ENCODE data around the gene IRAG1. TPM values are rescaled to one million over a fixed set of nuclear protein-coding genes. Genes with fewer than 3 reads are reported as not detected.

The IRAG1 gene
- 10 to 100 TPM in 1 of 2 donors, 1 to 10 TPM in 1; 3.5 to 18.7 TPM for total RNA-seq

DNA sequence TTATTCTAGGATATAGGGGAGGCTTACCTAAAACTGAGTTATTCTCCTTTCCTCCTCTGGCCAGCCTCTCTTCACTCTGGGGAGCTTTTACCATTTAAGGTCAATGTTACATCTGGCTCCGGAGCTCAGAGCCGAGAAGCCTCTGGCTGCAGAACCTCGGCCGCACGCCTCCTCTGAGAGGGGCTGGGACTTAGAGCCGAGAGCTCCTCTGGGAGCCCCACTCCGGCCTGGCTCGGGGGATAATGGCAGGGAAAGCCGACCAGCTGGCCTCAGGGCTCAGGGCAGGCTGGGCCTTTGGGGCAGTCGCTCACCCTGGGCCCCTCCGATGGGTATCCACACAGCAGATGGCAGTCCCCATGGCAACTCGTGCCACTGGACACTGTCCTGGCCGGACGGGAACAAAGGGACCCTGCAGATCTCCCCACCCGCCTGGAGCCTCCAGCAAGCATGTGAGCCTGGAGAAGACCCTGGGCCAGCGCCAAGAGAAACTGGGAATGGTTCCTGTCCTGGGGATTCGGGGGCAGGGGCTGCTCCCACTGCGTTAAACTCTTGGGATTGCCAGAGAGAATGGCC, at the start of gene IRAG1:
Gene IRAG1, minus strand, starts transcription at position 247 of the 573 bp plus-strand sequence. Its CDS starts 153 bp downstream, at position 94.
- Histone ChIP-seq H3K4me3 (peak within 1 kb of the TSS; percentile 22), H3K27me3 (no peaks in the 10 kb centered on the region), H3K27ac (peak within 1 kb of the TSS; percentile 45), H3K9me3 (no peaks in the 10 kb centered on the region), H3K36me3 (no peaks in the 10 kb centered on the region), H3K4me1 (no peaks in the 10 kb centered on the region), H3K9ac (ENCODE audit: low read depth in 2 of 2, low read length in 2 of 2) (peak within 1 kb of the TSS; percentile 46 to 52)
- TF ChIP-seq CTCF (IDR thresholded peaks at IDR 0.05) = no peak
- peak; percentile 38 for DNase-seq
- intact Hi-C loops (cut with DNase I) = no loop called here

GRCh38 chr11:10742460-10743208, 49.1 kb upstream of the IRAG1 start:
- DNase-seq = peak; percentile 38
- Histone ChIP-seq H3K27ac (no peak overlapping the region), H3K9ac (ENCODE audit: low read depth in 2 of 2, low read length in 2 of 2) (no peak overlapping the region)

DNA sequence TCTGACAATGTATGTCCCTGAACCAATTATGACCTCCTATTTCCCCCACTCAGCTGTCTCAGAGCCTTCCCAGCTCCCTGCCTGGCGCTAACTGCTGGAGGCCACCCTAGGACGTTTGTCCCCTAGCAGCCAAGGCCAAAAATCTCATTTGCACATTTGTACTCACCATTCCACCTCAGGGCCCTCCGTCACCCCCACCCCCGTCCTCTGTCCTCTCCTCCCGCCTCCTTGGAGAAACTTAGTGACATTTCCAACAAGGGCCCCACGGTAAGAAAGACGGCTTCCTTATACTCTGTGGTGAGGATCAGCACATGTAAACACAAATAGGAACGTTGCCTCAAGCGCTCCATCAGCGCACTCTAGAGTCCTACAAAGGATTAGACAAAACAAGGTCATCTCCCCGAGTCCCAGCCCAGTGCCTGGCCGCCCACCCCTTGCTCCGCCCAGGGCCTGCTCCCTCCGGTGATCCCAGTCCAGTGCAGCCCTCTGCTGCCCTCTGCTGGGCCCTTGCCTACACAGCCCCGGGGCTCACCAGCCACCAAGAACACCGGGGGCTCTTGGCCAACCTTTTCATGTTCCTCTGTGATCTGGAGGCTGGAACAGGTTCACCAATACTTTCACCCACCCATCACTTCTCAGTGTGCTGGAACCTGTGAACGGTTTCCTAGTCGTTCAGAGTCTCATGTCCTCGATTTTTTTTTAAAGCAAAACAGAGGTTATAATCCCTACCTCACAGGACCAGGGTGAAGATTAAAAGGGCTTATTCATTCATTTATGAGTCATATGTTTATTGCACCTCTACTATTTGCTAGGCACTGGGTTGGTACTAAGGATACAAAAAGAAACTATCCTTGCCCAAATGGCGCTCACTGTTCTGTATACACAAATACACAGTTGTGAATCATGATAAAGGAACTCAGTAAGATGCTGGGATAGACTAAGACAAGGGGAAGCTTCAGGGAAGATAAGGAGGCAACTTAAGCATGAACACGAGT, 42.2 kb upstream of the IRAG1 start:
- no peaks in the 10 kb centered on the region for H3K36me3 ChIP-seq
- peak overlapping the region in 1 of 2 donors; percentile 61 for H3K9ac ChIP-seq (ENCODE audit: low read depth in 2 of 2, low read length in 2 of 2)
- H3K27me3 ChIP-seq = no peaks in the 10 kb centered on the region
- DNase-seq = peak; percentile 92
- no peaks in the 10 kb centered on the region for H3K9me3 ChIP-seq
- TF ChIP-seq CTCF (IDR thresholded peaks at IDR 0.05) = peak; percentile 99
- no peaks in the 10 kb centered on the region for H3K4me1 ChIP-seq
- intact Hi-C loops (cut with DNase I) = loop anchor here (2.0 to 10.0 kb wide), 3 partner anchors 77 to 329 kb away; no protein-coding TSS in a partner anchor
- no peak overlapping the region for H3K27ac ChIP-seq
- H3K4me3 ChIP-seq = no peak overlapping the region

More at GRCh38 chr11:10742460-10743208, 49.1 kb upstream of the IRAG1 start:
- Histone ChIP-seq H3K4me1 (no peaks in the 10 kb centered on the region), H3K36me3 (no peaks in the 10 kb centered on the region), H3K4me3 (no peak overlapping the region), H3K27me3 (no peaks in the 10 kb centered on the region), H3K9me3 (no peaks in the 10 kb centered on the region)
- intact Hi-C loops (cut with DNase I) = no loop called here
- no peak for TF ChIP-seq CTCF (IDR thresholded peaks at IDR 0.05)

DNA sequence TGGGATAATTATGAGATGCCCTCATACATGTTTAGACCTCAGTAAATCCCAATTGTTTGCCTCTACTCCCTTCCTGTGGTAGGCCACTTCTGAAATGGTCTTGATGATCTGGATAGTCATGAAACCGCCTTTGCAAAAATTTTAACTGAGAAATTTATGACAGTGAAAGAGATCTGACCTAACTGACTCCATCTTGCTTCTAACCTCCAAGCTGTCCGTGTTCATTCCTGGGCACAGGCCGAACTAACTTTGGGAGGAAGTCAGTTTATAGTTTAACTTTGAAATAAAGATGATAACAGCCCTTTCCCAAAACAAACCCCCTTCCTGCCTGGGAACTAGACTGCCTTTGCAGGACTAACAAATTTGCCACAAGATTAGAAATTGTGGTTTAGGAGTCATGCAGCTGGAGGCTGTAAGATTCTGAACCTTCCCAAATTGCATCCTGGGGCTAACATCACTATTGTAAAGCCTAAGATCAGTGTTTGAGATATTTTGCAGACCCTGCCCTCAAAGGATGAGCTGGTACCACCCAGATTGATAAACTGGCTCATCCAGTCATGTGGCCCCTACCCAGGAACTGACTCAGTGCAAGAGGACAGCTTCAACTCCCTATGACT, 37.6 kb upstream of the IRAG1 start:
- intact Hi-C loops (cut with DNase I) = loop anchor here (10.0 kb wide), 1 partner anchor 216 kb away; no protein-coding TSS in a partner anchor

More for the DNA sequence above, 37.6 kb upstream of the IRAG1 start:
- Histone ChIP-seq H3K27ac (no peak overlapping the region), H3K9ac (ENCODE audit: low read depth in 2 of 2, low read length in 2 of 2) (no peak overlapping the region), H3K27me3 (no peaks in the 10 kb centered on the region), H3K36me3 (no peaks in the 10 kb centered on the region), H3K9me3 (no peaks in the 10 kb centered on the region), H3K4me1 (no peaks in the 10 kb centered on the region), H3K4me3 (no peak overlapping the region)
- TF ChIP-seq CTCF (IDR thresholded peaks at IDR 0.05) = no peak
- DNase-seq = no peak
